Right lobe of liver (tissue), 4 donors: ENCODE measurements around the gene ALK.

Experiments used
- CTCF ChIP-seq, 4 donors: fragments of 200-600 bp in 3 of 4; fragments of 450-650 bp in 1 of 4; IDR thresholded peaks; one replicate each; pipeline versions ENCODE4 v1.5.1 to v1.8.0; 2016 to 2022; ENCODE audit warnings: antibody characterized with exemption in 4 of 4, mild to moderate bottlenecking in 2 of 4
- POLR2A ChIP-seq: fragments of 450-650 bp; IDR thresholded peaks from one replicate; pipeline ENCODE4 v1.6.1; 2017; ENCODE audit warnings: antibody characterized with exemption, mild to moderate bottlenecking
- donor health status: DM: no; HTN: no; CAD: no.
- donor health status: DM: no; HTN: no; CAD: no.
- donor health status: DM: no; HTN: yes; CAD: no.

GRCh38 chr2:29164091-29164846 lies 757.1 kb downstream of the ALK start:
- TF ChIP-seq CTCF (IDR thresholded peaks at IDR 0.05) (no peak), POLR2A (no peak)
